Activated gamma-delta T cell treated with Interleukin-2 at 50 U/mL for 16 hours (primary cell): ENCODE data around the gene GNAI2.
"Not testable (repeated sequence)": the region's sequence is repeated elsewhere in the genome, so short reads cannot be mapped to it uniquely, and the experiment has no call there.

Experiments used
- DNase-seq: peaks from one replicate; pipeline ENCODE4 v3.0.0-alpha.2; 2020

Gene GNAI2

DNA sequence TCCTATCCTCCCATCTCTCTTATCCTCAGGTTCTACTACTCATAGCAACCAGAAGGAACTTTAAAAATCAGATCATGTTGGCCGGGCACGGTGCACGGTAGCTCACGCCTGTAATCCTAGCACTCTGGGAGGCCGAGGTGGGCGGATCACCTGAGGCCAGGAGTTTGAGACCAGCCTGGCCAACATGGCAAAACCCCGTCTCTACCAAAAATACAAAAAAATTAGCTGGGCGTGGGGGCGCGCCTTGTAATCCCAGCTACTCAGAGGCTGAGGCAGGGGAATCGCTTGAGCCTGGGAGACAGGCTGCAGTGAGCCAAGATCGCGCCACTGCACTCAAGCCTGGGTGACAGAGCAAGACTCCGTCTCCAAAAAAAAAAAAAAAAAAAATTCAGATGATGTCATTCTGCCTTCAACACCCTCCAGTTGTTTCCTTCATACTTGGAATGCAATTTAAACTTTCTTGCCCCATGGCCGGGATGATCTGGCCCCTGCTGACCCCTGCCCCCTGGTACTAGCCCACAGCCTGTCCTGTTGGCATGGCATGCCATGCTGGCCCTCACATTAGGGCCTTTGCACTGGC is 7.7 kb upstream of the GNAI2 start:
- not testable (repeated sequence) for DNase-seq

DNA sequence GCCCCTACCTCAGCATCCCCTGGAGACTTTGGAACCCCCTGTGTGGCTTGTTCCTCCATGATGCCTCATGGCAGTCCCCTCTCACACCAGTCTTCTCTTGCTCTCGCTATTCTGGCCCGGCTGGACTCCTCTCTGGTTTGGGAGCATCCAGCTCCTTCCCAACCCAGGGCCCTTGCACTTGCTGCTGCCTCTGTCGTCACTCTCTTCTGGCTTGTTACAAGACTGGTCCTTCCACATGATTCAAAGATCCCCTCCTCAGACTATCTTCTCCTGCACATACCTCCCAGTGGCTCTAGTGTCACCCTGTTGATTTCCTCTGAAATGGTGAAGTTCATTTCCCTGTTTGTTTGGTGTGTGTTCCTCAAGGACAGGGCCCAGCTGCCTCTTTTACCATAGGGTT is 6.5 kb upstream of the GNAI2 start:
- DNase-seq, result no peak

DNA sequence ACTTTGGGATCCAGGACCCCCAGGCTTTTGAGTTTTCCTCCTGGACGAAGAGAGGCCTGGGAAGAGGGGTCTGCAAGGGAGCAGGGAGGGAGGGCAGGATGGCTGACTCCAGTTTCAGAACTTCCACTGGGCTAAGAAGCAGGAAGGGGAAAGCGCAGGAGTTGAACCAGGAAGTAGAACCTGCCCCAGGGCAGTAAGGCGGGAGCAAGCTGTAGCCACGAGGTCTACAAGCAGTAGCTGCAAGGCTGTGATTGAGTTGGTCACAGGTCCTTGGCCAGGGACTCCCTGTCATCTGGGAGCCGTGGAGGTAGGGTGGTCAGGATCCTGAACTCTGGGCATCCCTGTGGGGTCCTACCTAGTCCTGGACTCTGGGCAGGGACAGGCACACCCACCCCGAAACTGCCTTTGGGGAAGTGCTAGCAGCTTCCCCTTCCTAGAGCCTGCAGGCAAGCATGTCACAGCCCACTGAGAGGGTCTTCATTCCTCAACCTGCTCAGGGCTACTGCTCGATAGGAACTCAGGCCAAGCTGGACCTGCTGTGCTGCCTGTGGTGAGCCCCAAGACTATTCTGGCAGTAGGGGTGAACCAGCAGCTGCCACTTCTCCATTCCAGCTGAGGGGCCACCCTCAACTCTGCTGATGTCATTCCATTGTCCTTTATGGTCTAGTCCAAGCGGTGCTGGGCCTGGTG is 5.8 kb upstream of the GNAI2 start:
- no peak for DNase-seq

DNA sequence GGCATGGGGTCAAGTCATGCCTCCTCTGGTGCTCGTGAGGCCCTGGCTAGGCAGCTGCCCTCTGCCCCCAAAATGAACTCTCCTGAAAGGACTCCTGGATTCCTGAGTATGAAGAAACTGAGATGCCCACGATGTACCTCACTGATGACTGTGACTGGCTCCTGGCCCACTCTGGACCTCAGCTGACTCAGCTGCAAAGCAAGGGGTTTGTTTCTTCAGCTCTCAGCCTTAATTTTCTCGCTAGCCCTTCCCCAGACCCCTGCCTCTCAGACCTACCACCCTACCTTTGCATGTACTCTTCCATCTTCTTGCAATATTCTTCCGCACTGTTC is 5.2 kb upstream of the GNAI2 start:
- no peak for DNase-seq

DNA sequence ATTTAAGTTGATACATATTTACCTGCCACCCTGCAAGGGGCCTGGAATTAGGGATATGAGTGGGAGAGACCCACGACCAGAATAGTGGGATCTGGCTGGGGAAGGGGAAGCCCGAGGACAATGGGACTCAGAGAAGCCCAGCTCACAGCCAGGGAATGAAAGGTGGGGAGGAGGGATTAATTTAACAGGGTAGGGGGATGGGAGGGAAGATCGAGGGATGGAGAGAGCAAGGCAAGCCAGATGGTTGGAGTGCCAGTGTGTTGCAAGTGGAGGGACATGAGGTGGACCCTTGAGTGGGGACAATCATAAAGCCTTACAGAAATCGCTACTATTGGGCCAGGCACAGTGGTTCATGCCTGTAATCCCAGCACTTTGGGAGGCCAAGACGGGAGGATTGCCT is 4.4 kb upstream of the GNAI2 start:
- DNase-seq, result no peak

DNA sequence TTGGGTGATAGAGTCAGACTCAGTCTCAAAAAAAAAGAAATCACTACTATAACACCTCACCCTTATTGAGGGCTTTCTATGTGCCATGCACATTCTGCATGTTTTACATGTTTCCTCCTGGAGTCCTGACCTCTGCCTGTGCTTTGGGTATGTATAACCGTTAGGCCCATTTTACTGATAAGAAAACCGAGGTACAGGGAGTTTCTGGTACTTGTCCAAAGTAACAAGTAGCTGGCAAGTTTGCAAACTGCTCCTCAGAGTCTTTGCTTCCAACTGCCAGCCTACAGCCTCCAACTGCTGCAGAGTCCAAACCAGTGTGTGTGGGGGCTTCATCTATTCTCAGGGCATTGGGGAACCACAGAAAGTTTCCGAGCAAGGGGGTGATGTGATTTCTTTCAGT is 3.7 kb upstream of the GNAI2 start:
- no peak for DNase-seq

DNA sequence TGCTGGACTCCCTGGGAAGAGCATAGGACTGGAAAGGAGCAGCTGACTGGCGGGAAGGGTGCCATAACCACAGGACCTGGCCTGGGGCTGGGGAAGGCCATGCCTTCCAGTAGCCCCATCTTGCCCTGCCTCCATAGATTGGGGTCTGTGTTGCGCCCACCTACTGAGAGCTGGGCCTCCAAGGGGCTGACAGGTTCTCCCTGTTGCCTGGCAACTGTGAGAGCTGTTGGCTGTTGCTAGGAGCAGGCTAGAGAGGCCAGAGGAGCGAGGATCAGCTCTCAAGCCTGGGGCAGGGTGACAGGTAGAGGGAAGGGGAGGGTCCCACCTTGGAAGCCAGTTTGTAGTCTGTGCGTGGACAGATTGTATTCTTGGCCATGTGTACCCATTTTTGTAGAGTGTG is 2.8 kb upstream of the GNAI2 start:
- no peak for DNase-seq

DNA sequence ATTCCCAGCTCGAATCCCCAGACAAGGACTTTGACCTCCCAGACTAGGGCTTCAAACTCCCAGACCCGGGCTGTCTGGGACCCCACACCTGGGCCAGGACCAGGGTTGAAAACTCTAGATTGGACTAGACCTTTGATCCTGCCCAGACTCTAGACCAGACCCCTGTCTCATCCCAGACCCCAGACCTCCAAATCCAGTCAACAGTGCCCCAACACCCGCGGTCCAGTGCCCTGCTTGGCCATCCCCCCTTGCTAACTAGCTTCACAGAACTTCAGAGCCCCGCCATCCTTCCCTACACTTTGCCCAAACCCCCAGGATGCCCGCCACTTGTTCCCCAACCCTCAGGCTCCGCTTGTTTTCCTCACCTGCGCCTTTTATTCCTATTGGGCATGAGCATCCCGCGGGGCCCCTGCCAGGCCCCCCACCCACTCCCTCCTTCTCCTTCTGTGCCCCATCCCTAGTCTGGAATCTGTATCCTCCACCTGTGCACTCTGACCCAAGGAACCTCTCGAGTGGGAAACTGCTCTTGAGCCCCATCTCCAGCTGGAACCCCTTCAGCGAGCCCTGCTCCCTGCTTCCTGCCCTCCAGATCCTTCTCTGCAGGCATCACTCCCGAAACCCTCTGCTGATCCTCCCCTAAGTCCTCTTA is 604 bp downstream of the GNAI2 start:
- no peak for DNase-seq

DNA sequence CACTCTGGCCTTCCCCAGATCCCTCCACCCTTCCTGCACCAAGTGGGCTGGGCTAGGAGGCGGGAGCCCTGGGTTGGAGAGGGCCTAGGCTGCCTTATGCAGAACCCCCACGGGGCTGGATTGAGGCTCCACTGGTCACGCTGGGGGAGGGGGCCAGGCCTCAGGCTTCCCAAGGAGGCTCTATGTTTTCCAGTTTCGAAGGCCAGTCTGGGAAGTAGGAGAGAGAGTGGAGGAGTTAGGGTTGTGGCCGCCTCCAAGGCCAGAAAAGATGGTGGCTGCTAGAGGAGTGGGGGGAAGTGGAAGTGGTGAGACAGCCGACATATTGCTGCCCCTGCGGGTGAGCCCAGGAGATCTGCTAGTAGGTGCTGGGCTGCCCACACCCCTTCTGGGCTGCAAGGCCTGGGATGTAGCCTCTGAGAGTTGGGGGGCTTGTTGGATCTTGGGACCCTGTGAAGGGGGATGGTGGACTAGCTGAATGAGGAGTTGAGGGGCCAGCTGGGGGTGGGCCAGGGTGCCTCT is 1.2 kb downstream of the GNAI2 start:
- DNase-seq, result peak; percentile 27

DNA sequence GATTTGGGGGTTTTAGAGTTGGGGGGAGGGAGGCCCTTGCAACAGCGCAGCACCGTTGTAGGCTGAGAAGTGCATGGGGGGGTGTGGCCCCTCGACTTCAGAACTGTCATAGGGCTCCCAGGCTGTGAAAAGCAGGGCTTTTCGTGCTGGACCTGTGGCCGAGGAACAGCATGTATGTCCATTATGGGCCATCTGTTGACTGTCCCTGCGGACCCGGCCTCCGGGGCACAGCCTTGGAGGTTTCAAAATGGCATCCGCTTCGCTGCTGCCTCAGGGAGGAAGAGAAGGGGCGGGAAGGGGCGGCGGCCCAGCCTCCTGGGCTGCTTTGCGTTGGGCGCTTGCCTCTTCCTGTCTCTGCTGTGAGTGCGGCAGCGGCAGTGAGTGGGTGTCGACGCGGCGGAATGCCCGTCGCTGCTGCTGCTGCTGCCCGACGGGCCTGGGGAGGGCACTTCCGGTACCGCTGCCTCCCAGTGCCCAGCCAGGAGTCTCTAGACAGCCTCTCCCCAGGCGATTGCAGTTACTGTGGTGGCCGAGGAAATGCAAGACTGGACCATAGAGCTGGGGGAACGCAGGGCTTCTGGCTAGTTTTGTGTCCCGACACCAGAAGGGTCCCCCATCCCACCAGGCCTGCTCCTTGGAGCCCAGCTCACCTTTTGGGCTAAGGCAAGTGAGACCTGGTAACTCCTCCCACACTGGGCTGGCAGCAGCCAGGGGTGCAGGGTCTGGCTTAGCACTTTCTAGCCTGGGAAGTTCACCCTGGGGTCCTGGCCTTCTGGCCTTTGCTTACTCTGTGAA is 1.9 kb downstream of the GNAI2 start:
- DNase-seq, result peak; percentile 84

DNA sequence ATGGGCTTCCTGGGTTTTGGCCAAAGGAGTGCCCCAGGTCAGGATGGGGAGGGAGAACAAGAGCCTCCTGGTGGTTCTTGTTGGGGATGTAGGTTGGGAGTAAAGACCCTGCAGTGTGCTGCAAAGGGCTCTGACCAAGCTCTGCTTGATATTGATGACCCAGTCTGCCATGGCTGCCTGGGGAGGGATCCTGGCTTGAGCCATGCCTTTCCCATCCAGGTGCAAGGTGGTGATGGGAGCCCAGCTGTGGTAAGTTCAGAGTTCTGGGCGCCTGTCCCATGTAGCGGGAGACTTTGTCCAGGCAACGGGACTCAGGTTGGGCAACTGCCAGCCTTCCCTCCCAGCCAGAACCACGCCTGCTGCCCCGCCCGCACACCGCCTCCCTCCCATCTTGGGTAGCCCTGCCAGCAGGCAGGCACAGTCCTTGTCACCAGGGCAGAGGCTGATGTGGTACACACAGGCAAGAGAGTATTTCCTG is 2.6 kb downstream of the GNAI2 start:
- no peak for DNase-seq

DNA sequence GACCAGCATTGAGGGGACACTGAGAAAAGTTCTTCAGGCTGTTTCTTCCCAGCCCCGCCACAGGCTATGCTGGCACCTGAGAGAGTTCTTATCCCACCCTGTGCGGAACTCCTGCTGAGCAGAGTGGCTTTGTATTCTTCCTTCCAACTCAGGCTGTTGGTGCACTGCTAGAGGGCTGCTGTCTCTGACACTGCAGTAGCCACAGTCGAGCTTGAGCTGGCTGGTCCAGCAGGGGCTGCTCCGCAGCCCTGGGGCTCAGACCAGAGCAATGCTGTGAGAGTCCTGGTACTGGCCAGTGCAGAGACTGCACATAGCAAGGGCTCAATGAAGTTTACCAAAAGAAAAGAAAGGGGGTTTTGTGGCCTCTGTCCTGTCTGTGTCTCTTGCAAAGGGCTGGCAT is 3.6 kb downstream of the GNAI2 start:
- no peak for DNase-seq

DNA sequence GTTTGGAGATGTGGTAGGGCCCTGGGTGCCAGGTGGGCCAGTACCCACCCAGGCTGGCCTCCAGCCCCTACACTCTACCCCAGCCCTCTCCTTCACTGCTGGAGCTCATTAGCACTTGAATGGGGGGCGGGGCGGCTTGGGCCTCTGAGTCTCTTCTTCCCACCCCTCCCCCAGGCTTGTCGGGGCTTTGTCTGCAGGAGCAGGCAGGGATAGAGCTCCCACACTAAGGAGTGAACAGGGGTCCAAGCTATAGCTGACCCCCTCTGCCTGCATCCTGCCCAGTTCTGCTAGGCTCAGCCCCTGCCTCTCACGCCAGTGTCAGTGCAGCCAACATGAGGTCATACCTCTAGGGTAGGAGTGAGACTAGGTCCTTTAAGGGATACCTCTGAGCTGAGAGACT is 5.2 kb downstream of the GNAI2 start:
- no peak for DNase-seq

DNA sequence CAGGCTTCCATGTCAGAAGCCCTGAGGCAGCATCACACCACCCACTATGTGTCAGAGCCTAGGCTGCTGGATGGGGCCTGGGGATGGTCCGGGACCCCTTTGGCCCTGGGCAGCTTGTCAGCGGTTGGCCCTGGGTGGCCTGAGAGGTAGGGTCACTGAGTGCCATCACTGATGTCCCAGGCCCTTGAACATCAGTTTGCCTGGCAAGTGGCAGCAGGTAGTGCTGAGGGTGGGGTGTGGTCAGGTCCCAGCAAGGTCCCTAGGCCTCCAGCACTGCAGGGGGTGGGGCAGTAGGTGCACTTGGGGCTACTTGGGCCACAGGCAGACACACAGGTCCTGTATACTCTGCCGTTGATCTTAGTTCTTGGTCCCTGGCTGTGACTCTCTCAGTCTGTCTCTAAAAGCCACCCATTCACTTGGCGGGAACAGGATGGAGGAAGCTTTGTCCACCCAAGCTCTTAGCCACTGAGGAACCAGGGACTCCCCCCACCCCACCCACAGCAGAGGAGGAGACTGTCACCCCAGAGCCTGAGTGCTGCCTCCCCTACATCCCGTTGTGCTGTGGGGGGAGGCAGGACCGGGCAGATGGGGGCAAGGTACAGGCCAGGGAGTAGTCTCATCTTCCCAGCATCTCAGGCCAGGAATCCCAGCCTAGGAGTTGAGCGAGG is 5.8 kb downstream of the GNAI2 start:
- no peak for DNase-seq

DNA sequence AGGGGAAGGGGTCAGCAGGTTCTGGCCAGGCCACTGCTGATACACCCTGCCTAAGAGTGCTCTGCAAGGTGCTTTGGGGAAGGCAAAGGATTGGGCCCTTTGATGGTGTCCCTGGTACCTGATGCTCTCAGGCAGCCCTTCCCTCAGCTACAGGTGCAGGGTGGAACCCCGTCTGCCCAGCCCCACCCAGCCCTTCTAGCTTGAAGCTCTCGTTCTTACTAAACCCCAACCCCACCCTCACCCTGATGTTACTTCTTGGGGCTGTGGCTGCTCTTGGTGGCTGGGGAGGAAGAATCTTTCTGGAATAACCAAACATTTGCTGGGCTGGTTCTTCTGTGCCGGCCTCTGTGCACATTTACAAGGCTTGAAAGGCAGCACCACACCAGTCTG is 6.4 kb downstream of the GNAI2 start:
- DNase-seq, result no peak

DNA sequence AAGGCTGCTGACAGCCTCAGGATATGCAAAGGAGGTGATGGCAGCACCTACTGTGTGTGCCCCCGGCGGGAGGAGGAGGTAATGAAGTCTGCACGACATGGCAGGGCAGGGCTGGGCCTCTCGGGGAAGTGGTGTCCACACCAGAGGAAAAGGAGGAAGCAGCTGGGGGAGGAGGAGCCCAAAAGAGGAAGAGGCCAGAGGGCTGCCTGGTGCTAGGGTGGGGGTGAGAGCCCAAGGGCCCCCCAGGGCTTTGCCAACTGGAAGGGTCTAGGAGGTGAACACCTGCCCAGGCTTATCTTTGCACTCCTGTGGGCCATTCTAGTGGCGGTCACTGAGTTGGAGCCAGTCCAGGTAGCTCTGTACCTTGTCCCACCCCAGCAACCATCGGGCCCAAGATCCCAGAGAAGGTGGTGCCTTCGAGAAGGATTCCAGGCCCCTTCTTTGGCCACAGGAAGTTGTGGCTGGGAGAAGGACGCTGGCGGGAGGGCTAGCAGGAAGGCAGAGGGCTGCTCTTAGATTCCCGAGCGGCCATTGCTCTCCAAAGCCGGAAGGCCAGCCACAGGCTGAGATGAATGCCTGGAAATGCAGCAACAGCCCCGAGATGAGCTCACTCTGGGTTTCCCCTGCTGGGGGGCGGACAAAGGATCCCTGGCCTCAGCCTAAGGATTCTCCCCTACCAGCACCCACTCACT is 7.0 kb downstream of the GNAI2 start:
- no peak for DNase-seq

DNA sequence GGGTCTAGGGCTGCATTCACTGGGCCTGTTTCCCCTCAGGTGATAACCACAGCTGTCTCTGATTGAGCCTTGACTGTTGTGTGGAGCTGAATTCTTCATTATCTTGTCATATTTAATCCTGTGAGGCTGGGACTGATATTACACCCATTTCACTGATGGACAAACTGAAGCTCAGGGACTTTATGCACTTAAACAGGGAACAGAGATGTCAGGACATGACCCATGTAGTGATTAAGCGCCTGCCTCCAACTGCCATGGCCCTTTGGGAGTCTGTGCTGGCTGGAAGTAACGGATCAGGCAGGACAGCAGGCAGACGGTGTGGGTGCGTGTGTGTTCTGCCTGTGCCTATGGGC is 7.5 kb downstream of the GNAI2 start:
- no peak for DNase-seq

DNA sequence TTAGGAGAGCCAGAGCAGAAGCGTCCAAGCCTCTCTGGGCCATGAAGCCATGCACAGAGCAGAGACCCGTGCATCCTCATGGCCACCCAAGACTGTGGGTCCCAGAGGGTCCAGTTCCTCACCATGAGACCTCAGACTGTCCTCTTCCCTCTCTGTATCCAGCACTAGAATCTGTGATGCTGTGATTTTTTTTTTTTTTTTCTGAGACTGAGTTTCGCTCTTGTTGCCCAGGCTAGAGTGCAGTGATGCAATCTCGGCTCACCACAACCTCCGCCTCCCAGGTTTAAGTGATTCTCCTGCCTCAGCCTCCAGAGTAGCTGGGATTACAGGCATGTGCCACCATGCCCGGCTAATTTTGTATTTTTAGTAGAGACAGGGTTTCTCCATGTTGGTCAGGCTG is 8.8 kb downstream of the GNAI2 start:
- not testable (repeated sequence) for DNase-seq

DNA sequence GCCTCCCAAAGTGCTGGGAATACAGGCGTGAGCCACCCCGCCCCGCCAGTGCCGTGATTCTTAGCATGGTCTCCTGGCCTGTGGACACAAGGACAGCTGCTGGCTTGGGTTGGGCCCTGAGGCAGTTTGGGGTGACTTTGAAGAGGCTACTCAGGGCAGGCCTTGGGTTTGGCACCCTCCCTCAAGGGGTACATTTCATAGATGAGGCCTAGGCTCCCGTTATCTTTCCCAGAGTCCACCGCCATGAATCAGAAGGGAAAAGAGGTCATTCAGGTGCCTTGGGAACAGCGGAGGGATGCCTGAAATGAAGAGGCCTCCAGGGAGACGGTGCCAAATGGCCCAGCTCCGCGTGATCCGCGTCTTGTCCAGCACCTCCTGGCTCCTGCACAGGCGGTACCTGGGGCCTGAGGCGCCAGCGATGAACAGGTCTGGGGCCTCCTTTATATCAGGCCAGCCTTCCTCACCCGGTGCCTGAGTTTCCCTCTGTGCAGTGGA is 9.3 kb downstream of the GNAI2 start:
- no peak for DNase-seq

DNA sequence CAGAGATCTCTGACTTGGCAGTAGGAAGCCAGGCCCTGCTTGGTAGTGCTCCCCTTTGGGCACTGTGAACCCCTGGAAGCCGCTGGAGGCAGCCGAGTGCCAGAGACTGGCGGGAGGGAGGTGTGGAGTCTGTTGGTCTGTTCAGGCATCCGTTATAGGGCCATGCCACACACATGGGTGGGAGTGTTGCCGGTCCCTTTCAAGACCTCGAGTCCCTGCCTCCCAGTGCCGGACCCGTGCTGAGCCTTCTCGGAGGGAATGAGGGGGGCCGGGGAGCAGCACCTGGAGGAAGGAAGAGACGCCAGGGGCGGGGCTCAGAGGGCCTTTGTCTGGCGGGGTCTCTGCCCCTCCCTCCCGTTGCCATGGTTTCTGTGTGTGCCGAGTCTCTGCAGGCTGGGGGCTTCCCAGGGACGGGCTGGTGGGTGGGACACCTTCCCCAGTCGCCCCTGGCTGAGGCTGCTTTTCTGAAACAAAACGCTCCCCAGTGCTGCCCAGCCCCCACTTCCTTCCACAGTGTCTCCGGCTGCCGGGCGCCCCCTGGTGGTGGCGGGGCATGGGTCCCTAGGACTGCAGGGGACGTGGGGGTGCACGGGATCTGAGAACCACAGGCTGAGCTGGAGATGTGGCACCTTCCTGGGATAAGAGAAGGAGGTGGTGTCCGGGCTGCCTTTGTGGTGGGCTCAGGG is 10.0 kb downstream of the GNAI2 start:
- peak; percentile 97 for DNase-seq

DNA sequence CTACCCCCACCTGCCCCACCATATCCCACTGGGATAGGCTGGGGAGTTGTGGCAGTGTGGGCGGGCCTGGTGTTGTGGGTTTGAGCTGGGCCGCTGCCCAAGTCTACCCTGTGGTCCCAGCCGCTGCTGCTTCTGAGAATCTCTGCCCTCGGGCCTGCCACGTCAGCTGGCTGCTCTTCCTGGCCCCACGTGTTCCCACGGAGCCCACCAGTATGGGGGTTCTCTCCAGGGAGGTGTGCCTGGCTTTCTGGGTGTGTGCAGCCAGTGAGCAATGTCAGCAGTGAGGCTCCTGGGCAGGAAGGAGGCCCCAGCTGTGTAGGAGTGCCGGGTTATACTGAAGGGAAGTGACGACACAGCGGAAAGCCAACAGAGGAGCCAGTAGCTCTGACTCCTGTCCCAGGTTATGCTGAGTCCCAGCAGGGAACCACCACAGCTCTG is 10.5 kb downstream of the GNAI2 start:
- DNase-seq, result peak; percentile 70

DNA sequence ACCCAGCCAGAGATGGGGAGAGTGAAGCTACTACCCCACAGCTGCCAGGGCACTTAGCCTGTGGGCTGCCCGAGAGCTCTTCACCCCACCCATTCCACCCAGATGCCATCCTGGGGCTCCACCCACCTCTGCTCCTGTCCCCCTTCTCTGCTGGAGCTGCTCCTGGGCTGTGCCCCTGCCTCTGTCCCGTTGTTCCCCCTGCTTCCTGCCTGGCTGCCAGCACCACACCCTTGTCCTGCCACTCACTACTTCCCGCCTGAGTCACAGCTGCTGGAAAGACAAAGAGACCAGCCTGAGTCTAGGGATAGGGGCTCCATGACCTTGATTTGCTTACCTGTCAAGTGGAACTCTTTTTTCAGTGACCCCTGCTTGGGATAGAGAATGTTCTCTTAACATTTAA is 12.4 kb downstream of the GNAI2 start:
- no peak for DNase-seq
